Measurements from ENCODE around the gene ITIH4. TPM values are rescaled to one million over a fixed set of nuclear protein-coding genes. Genes with fewer than 3 reads are reported as not detected.

The ITIH4 gene
- total and polyA plus RNA-seq, 2 of the 13 experiments (the other 11 are each of a cell fraction or from before 2014, with no cell fraction given) = 2.7 to 5.3 TPM

DNA sequence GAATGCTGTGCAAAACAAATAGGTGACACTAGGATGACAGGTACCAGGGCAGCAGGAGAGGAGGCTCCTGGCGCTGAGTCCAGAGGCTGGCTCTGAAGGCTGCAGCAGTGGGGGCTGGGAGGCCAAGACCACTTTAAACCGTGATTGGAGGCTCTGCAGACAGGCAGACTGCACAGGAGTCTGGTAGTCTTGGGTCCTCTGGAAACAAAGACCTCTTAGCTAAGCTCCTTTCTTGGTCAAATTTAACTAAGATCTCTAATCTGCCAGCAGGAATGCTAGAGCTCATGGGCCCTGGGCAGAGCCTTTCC lies 8.8 kb upstream of the ITIH4 start (continued):
- TF ChIP-seq ZNF710 (CRISPR knock-in tag; IDR thresholded peaks at IDR 0.05; ENCODE audit: borderline replicate concordance) = no peak

- no peak overlapping the region for H2AFZ ChIP-seq (ENCODE audit: low read length)
- ATAC-seq (no peak), FAIRE-seq (no peak), DNase-seq (ENCODE audit: low spot score) (no peak)
- no TSS peak for BruUV-seq (replicated peaks)
- no peak overlapping the region for H3K27ac ChIP-seq (ENCODE audit: extremely low read length, insufficient read depth, low read length)
- 89% methylated on average over 5 of the region's 8 CpGs for WGBS (ENCODE audit: low lambda C conversion rate)
- H3K4me1 ChIP-seq (ENCODE audit: insufficient read depth, low read length) = peaks cover 20% of the 10 kb centered on the region
- no peaks in the 10 kb centered on the region for H3K36me3 ChIP-seq (replicated peaks in 1 of 2; ENCODE audit: control insufficient read depth in 1 of 2, insufficient read depth in 2 of 2, low read length in 2 of 2)
- no peak overlapping the region for H3K9ac ChIP-seq (ENCODE audit: insufficient read depth, low read depth, low read length)
- ChIA-PET CTCF (ENCODE audit: low intra/inter-chr PET ratio, low total read pairs) (no interaction called here), POLR2A (no interaction called here)
- no peak overlapping the region for H3K4me3 ChIP-seq (replicated peaks in 1 of 3; ENCODE audit: insufficient read depth in 1 of 3, low read depth in 2 of 3, low read length in 3 of 3)
- H3K79me2 ChIP-seq (ENCODE audit: insufficient read depth, low read length) = no peaks in the 10 kb centered on the region
- intact Hi-C loops (cut with micrococcal nuclease; ENCODE audit: unreplicated experiment) = no loop called here
- no peaks in the 10 kb centered on the region for H3K9me3 ChIP-seq (ENCODE audit: low read length)
- H4K20me1 ChIP-seq (ENCODE audit: insufficient read depth, low read length) = no peaks in the 10 kb centered on the region
- in situ Hi-C loops (cut with HindIII; ENCODE audit: extremely low pct_ligation_motif_present, low pct_unique_long_range_greater_than_20kb) = no loop called here
- no peak overlapping the region for H3K4me2 ChIP-seq (ENCODE audit: low read depth, low read length)
- H3K27me3 ChIP-seq (ENCODE audit: control insufficient read depth in 1 of 2, insufficient read depth in 2 of 2, low read length in 2 of 2) = no peaks in the 10 kb centered on the region
- TF ChIP-seq MEIS2 (CRISPR knock-in tag; IDR thresholded peaks at IDR 0.05) = no peak
- TF ChIP-seq, protein P1, sequence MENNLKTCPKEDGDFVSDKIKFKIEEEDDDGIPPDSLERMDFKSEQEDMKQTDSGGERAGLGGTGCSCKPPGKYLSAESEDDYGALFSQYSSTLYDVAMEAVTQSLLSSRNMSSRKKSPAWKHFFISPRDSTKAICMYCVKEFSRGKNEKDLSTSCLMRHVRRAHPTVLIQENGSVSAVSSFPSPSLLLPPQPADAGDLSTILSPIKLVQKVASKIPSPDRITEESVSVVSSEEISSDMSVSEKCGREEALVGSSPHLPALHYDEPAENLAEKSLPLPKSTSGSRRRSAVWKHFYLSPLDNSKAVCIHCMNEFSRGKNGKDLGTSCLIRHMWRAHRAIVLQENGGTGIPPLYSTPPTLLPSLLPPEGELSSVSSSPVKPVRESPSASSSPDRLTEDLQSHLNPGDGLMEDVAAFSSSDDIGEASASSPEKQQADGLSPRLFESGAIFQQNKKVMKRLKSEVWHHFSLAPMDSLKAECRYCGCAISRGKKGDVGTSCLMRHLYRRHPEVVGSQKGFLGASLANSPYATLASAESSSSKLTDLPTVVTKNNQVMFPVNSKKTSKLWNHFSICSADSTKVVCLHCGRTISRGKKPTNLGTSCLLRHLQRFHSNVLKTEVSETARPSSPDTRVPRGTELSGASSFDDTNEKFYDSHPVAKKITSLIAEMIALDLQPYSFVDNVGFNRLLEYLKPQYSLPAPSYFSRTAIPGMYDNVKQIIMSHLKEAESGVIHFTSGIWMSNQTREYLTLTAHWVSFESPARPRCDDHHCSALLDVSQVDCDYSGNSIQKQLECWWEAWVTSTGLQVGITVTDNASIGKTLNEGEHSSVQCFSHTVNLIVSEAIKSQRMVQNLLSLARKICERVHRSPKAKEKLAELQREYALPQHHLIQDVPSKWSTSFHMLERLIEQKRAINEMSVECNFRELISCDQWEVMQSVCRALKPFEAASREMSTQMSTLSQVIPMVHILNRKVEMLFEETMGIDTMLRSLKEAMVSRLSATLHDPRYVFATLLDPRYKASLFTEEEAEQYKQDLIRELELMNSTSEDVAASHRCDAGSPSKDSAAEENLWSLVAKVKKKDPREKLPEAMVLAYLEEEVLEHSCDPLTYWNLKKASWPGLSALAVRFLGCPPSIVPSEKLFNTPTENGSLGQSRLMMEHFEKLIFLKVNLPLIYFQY (CRISPR knock-in tag; IDR thresholded peaks at IDR 0.05; ENCODE audit: borderline replicate concordance) = no peak
- TF ChIP-seq HOXA5 (CRISPR knock-in tag; IDR thresholded peaks at IDR 0.05) = no peak
- no peak for TF ChIP-seq ZNF703 (CRISPR knock-in tag; IDR thresholded peaks at IDR 0.05; ENCODE audit: borderline replicate concordance)
Measured at GRCh38 chr3:52838561-52839267, 8.2 kb upstream of the ITIH4 start.

Data from HepG2 (cell line).